HG03045 (cell line): ENCODE data around the gene UGT1A3.

Experiments
- ATAC-seq: cut with Tn5 transposase; IDR thresholded peaks from one replicate; pipeline ENCODE4 v1.9.1; 2021; ENCODE audit warnings: mild to moderate bottlenecking, moderate library complexity; ENCODE audit not compliant: unreplicated experiment

UGT1A3 gene

GRCh38 chr2:233756429-233757081 lies 27.7 kb downstream of the UGT1A3 start:
- ATAC-seq = no peak

- no peak for ATAC-seq
Measured at GRCh38 chr2:233758141-233758540, 29.3 kb downstream of the UGT1A3 start.

- no peak for ATAC-seq
Measured at GRCh38 chr2:233758849-233759248, 30.0 kb downstream of the UGT1A3 start.

- no peak for ATAC-seq
Measured at GRCh38 chr2:233760043-233760442, 31.2 kb downstream of the UGT1A3 start, which contains the start of gene UGT1A1. UGT1A1 (plus strand) TSS chr2:233760270; CDS start chr2:233760288, 18 bp downstream.

- no peak for ATAC-seq
Measured at GRCh38 chr2:233761040-233761769, 32.4 kb downstream of the UGT1A3 start.

- no peak for ATAC-seq
Measured at GRCh38 chr2:233764264-233764663, 35.4 kb downstream of the UGT1A3 start.

- no peak for ATAC-seq
Measured at GRCh38 chr2:233764761-233765160, 35.9 kb downstream of the UGT1A3 start.

- no peak for ATAC-seq
Measured at GRCh38 chr2:233766416-233766815, 37.6 kb downstream of the UGT1A3 start.

GRCh38 chr2:233768076-233768475 lies 39.2 kb downstream of the UGT1A3 start:
- no peak for ATAC-seq

- ATAC-seq = no peak
Measured at GRCh38 chr2:233769260-233769659, 40.4 kb downstream of the UGT1A3 start.

- ATAC-seq = no peak
Measured at GRCh38 chr2:233772153-233772552, 43.3 kb downstream of the UGT1A3 start.

- ATAC-seq = no peak
Measured at GRCh38 chr2:233772583-233772982, 43.7 kb downstream of the UGT1A3 start.

GRCh38 chr2:233773854-233774253 lies 45.0 kb downstream of the UGT1A3 start:
- ATAC-seq = no peak

- ATAC-seq = no peak
Measured at GRCh38 chr2:233775414-233775813, 46.6 kb downstream of the UGT1A3 start.

- no peak for ATAC-seq
Measured at GRCh38 chr2:233778030-233778429, 49.2 kb downstream of the UGT1A3 start, which contains the start of gene MROH2A. MROH2A (plus strand) TSS chr2:233778330; CDS start chr2:233779359, 1,029 bp downstream.

GRCh38 chr2:233779722-233780121 lies 50.9 kb downstream of the UGT1A3 start:
- ATAC-seq = no peak

GRCh38 chr2:233780771-233781170 lies 51.9 kb downstream of the UGT1A3 start:
- ATAC-seq = no peak

- ATAC-seq = no peak
Measured at GRCh38 chr2:233789554-233789953, 60.7 kb downstream of the UGT1A3 start.

- ATAC-seq = no peak
Measured at GRCh38 chr2:233791151-233791882, 62.5 kb downstream of the UGT1A3 start.

- ATAC-seq = no peak
Measured at GRCh38 chr2:233791883-233792329, 63.1 kb downstream of the UGT1A3 start.

GRCh38 chr2:233792720-233793119 lies 63.9 kb downstream of the UGT1A3 start:
- ATAC-seq = no peak
